ENCODE results near the gene DOCK4. TPM values are rescaled to one million over a fixed set of nuclear protein-coding genes. Genes with fewer than 3 reads are reported as not detected.

DOCK4 gene
- total and polyA plus RNA-seq, 2 of the 8 experiments (the other 6 are each of a cell fraction or from before 2014, with no cell fraction given): 5.1 to 23.6 TPM

GRCh38 chr7:112160771-112161150 is 45.4 kb downstream of the DOCK4 start:
- Histone ChIP-seq H4K5ac (ENCODE audit: insufficient read length, low read depth, low read length) (no peak overlapping the region), H3K4me2 (ENCODE audit: insufficient read depth in 1 of 2, low read depth in 2 of 2, low read length in 2 of 2) (peak overlapping the region in 1 of 2 experiments; percentile 26; a peak in 1 of 4 replicates), H4K91ac (replicated peaks; ENCODE audit: insufficient read length, low read length) (no peak overlapping the region), H3K4me1 (replicated peaks in 1 of 4; ENCODE audit: control insufficient read depth in 3 of 4, insufficient read depth in 4 of 4, low read length in 3 of 4) (peaks cover 3 to 26% (median 15%) of the 10 kb centered on the region in 4 experiments; a peak in 6 of 7 replicates), H2BK120ac (replicated peaks; ENCODE audit: low read depth, low read length) (no peak overlapping the region), H2BK12ac (ENCODE audit: low read depth, low read length) (no peak overlapping the region), H3K9ac (replicated peaks in 1 of 4; ENCODE audit: extremely low read depth in 1 of 4, low read depth in 3 of 4, low read length in 3 of 4) (no peak overlapping the region), H2AK5ac (ENCODE audit: low read depth, low read length) (no peak overlapping the region), H4K20me1 (replicated peaks in 1 of 2; ENCODE audit: control insufficient read depth in 1 of 2, insufficient read depth in 2 of 2, low read length in 2 of 2) (peaks cover 0 to 2% of the 10 kb centered on the region in 2 experiments), H2BK15ac (ENCODE audit: low read length) (no peak overlapping the region), H3K27me3 (replicated peaks in 1 of 4; ENCODE audit: control insufficient read depth in 3 of 4, extremely low read depth in 1 of 4, insufficient read depth in 3 of 4, low read length in 3 of 4) (no peaks in the 10 kb centered on the region), H2BK5ac (ENCODE audit: low read depth, low read length) (0 out of 2 replicates have a peak overlapping the region, but pooled peaks have one; percentile 2), H3K9me3 (ENCODE audit: insufficient read depth in 2 of 2, low read depth in 1 of 2, low read length in 1 of 2) (no peaks in the 10 kb centered on the region), H3K4me3 (ENCODE audit: extremely low read depth in 1 of 4, insufficient read depth in 2 of 4, low read depth in 3 of 4, low read length in 4 of 4) (no peak overlapping the region), H3K27ac (ENCODE audit: low read depth, low read length) (no peak overlapping the region), H4K8ac (ENCODE audit: extremely low read depth, insufficient read depth, low read length) (no peak overlapping the region), H3K36me3 (ENCODE audit: control insufficient read depth in 2 of 4, insufficient read depth in 4 of 4, low read length in 3 of 4) (no peaks in the 10 kb centered on the region), H3K23ac (ENCODE audit: insufficient read length) (no peak overlapping the region), H2BK20ac (ENCODE audit: low read length) (no peak overlapping the region), H3K18ac (ENCODE audit: extremely low read depth, low read length) (no peak overlapping the region), H3K14ac (ENCODE audit: insufficient read length) (no peak overlapping the region), H2AFZ (ENCODE audit: low read length) (no peak overlapping the region), H3K79me1 (ENCODE audit: low read depth, low read length) (no peaks in the 10 kb centered on the region), H3K23me2 (ENCODE audit: low read depth, low read length) (peaks cover 2% of the 10 kb centered on the region; the same call in 1 of the 2 replicates), H3K79me2 (ENCODE audit: control insufficient read depth in 1 of 2, insufficient read depth in 2 of 2, low read length in 2 of 2) (peaks cover 0 to 40% of the 10 kb centered on the region in 2 experiments; a peak in 2 of 4 replicates), H3K4ac (replicated peaks; ENCODE audit: insufficient read length, low read depth, low read length) (no peak overlapping the region), H3K56ac (replicated peaks; ENCODE audit: insufficient read length, low read depth, low read length) (no peak overlapping the region)
- no peak for FAIRE-seq
- WGBS, 2 experiments (ENCODE audit: extremely low coverage in 1 of 2, insufficient coverage in 1 of 2, insufficient read length in 1 of 2, insufficient replicate concordance in 2 of 2, low coverage in 1 of 2, low lambda C conversion rate in 2 of 2, missing lambda C conversion rate in 1 of 2): 83% methylated on average over 7 of the region's 7 CpGs; no CpG with 5 or more reads in 1 of the 2 experiments
- ChIA-PET POLR2A (ENCODE audit: partially characterized antibody) (no interaction called here), CTCF (ENCODE audit: partially characterized antibody) (interaction anchor here (1.5 kb wide), 2 partner anchors 9 to 207 kb away, joined by 3 read pairs; no protein-coding TSS in a partner anchor)
- TF ChIP-seq KDM5A (IDR thresholded peaks at IDR 0.05; ENCODE audit: low read length) (no peak), CTBP2 (IDR thresholded peaks at IDR 0.05; ENCODE audit: borderline replicate concordance, insufficient read depth, insufficient read length, low read length) (no peak), KDM1A (IDR thresholded peaks at IDR 0.05; ENCODE audit: borderline replicate concordance, low read length) (no peak), CTCF (IDR thresholded peaks at IDR 0.05; ENCODE audit: control extremely low read depth in 1 of 3, insufficient read depth in 1 of 3, low read depth in 1 of 3, low read length in 3 of 3) (no peak), YY1 (IDR thresholded peaks at IDR 0.05; ENCODE audit: low read depth, low read length) (no peak), SIRT6 (IDR thresholded peaks at IDR 0.05; ENCODE audit: low read length) (no peak), CHD2 (IDR thresholded peaks at IDR 0.05; ENCODE audit: low read length) (no peak)
- no peak for DNase-seq (ENCODE audit: low read depth in 1 of 2, low spot score in 2 of 2)

All from H1 (cell line).